Measurements from ENCODE around the gene HOXD4.

Gene HOXD4

GRCh38 chr2:176110415-176111308 lies 40.7 kb upstream of the HOXD4 start:
- Mint-ChIP-seq H3K4me3 (no peak overlapping the region), H3K4me1 (peaks cover 13% of the 10 kb centered on the region), H3K36me3 (peaks cover 1% of the 10 kb centered on the region), H3K27ac (no peak overlapping the region), H3K9me3 (no peaks in the 10 kb centered on the region), H3K27me3 (peaks cover 61% of the 10 kb centered on the region)

GRCh38 chr2:176111309-176111663 lies 40.1 kb upstream of the HOXD4 start:
- H3K4me3 Mint-ChIP-seq: no peak overlapping the region
- H3K27ac Mint-ChIP-seq: no peak overlapping the region
- peaks cover 1% of the 10 kb centered on the region for H3K36me3 Mint-ChIP-seq
- H3K9me3 Mint-ChIP-seq: no peaks in the 10 kb centered on the region
- peaks cover 58% of the 10 kb centered on the region for H3K27me3 Mint-ChIP-seq
- peaks cover 7% of the 10 kb centered on the region for H3K4me1 Mint-ChIP-seq

GRCh38 chr2:176111846-176112374 lies 39.4 kb upstream of the HOXD4 start:
- peaks cover 62% of the 10 kb centered on the region for H3K27me3 Mint-ChIP-seq
- peaks cover 3% of the 10 kb centered on the region for H3K9me3 Mint-ChIP-seq
- H3K27ac Mint-ChIP-seq: no peak overlapping the region
- no peak overlapping the region for H3K4me3 Mint-ChIP-seq
- H3K4me1 Mint-ChIP-seq: peaks cover 5% of the 10 kb centered on the region
- peaks cover 2% of the 10 kb centered on the region for H3K36me3 Mint-ChIP-seq

GRCh38 chr2:176112375-176113302 lies 38.7 kb upstream of the HOXD4 start:
- Mint-ChIP-seq H3K4me3 (no peak overlapping the region), H3K36me3 (peaks cover 2% of the 10 kb centered on the region), H3K27me3 (peaks cover 64% of the 10 kb centered on the region), H3K27ac (no peak overlapping the region), H3K9me3 (peaks cover 6% of the 10 kb centered on the region), H3K4me1 (peaks cover 5% of the 10 kb centered on the region)

GRCh38 chr2:176114120-176114929 lies 37.0 kb upstream of the HOXD4 start:
- H3K4me3 Mint-ChIP-seq: no peak overlapping the region
- H3K27me3 Mint-ChIP-seq: peaks cover 70% of the 10 kb centered on the region
- peaks cover 2% of the 10 kb centered on the region for H3K36me3 Mint-ChIP-seq
- H3K27ac Mint-ChIP-seq: no peak overlapping the region
- peaks cover 3% of the 10 kb centered on the region for H3K4me1 Mint-ChIP-seq
- peaks cover 11% of the 10 kb centered on the region for H3K9me3 Mint-ChIP-seq

GRCh38 chr2:176114930-176115625 lies 36.3 kb upstream of the HOXD4 start:
- Mint-ChIP-seq H3K9me3 (peaks cover 11% of the 10 kb centered on the region), H3K27ac (peak overlapping the region; percentile 55), H3K4me1 (no peaks in the 10 kb centered on the region), H3K36me3 (peaks cover 2% of the 10 kb centered on the region), H3K4me3 (no peak overlapping the region), H3K27me3 (peaks cover 71% of the 10 kb centered on the region)

- Mint-ChIP-seq H3K4me3 (no peak within 1 kb of the TSS), H3K36me3 (peaks cover 2% of the 10 kb centered on the region), H3K4me1 (no peaks in the 10 kb centered on the region), H3K27me3 (peaks cover 74% of the 10 kb centered on the region), H3K9me3 (peaks cover 11% of the 10 kb centered on the region), H3K27ac (peak within 1 kb of the TSS; percentile 79)
Measured at GRCh38 chr2:176115883-176116813, 35.2 kb upstream of the HOXD4 start, which contains the start of gene HOXD10. Gene HOXD10 (plus strand): TSS chr2:176116778. CDS start chr2:176116834, 56 bp downstream.

GRCh38 chr2:176117162-176117822 lies 34.1 kb upstream of the HOXD4 start:
- Mint-ChIP-seq H3K4me1 (no peaks in the 10 kb centered on the region), H3K9me3 (peaks cover 11% of the 10 kb centered on the region), H3K4me3 (no peak overlapping the region), H3K36me3 (peaks cover 2% of the 10 kb centered on the region), H3K27me3 (peaks cover 68% of the 10 kb centered on the region), H3K27ac (peak overlapping the region; percentile 79)

GRCh38 chr2:176117823-176118371 lies 33.5 kb upstream of the HOXD4 start:
- Mint-ChIP-seq H3K27ac (peak overlapping the region; percentile 66), H3K4me1 (no peaks in the 10 kb centered on the region), H3K9me3 (peaks cover 11% of the 10 kb centered on the region), H3K36me3 (peaks cover 2% of the 10 kb centered on the region), H3K4me3 (no peak overlapping the region), H3K27me3 (peaks cover 66% of the 10 kb centered on the region)

GRCh38 chr2:176118601-176119339 lies 32.6 kb upstream of the HOXD4 start:
- Mint-ChIP-seq H3K27ac (peak overlapping the region; percentile 63), H3K4me1 (peaks cover under 1% of the 10 kb centered on the region), H3K9me3 (peaks cover 11% of the 10 kb centered on the region), H3K27me3 (peaks cover 63% of the 10 kb centered on the region), H3K36me3 (peaks cover 2% of the 10 kb centered on the region), H3K4me3 (no peak overlapping the region)

- peak overlapping the region; percentile 8 for H3K27ac Mint-ChIP-seq
- peaks cover 2% of the 10 kb centered on the region for H3K36me3 Mint-ChIP-seq
- H3K4me1 Mint-ChIP-seq: peaks cover 4% of the 10 kb centered on the region
- H3K4me3 Mint-ChIP-seq: no peak overlapping the region
- peaks cover 66% of the 10 kb centered on the region for H3K27me3 Mint-ChIP-seq
- H3K9me3 Mint-ChIP-seq: peaks cover 11% of the 10 kb centered on the region
Measured at GRCh38 chr2:176120364-176121189, 30.8 kb upstream of the HOXD4 start.
